ENCODE results near the gene LGALS9.
"Not testable (repeated sequence)": the region's sequence is repeated elsewhere in the genome, so short reads cannot be mapped to it uniquely, and the experiment has no call there.

Gene LGALS9

GRCh38 chr17:27629260-27629659 lies 1.7 kb upstream of the LGALS9 start:
- not testable (repeated sequence) for DNase-seq (ENCODE audit: low read depth in 3 of 3, low spot score in 1 of 3)

- no peak for DNase-seq (ENCODE audit: low read depth in 3 of 3, low spot score in 1 of 3)
These were observed 398 bp downstream of the LGALS9 start for GRCh38 chr17:27631411-27631760.

- DNase-seq (ENCODE audit: low read depth in 3 of 3, low spot score in 1 of 3): no peak
These were observed 1.1 kb downstream of the LGALS9 start for GRCh38 chr17:27631897-27632725.

- not testable (repeated sequence) for DNase-seq (ENCODE audit: low read depth in 3 of 3, low spot score in 1 of 3)
These were observed 1.8 kb downstream of the LGALS9 start for GRCh38 chr17:27632766-27633165.

- DNase-seq (ENCODE audit: low read depth in 3 of 3, low spot score in 1 of 3): no peak
These were observed 2.5 kb downstream of the LGALS9 start for GRCh38 chr17:27633312-27634025.

GRCh38 chr17:27634026-27634335 lies 3.0 kb downstream of the LGALS9 start:
- no peak for DNase-seq (ENCODE audit: low read depth in 3 of 3, low spot score in 1 of 3)

- no peak for DNase-seq (ENCODE audit: low read depth in 3 of 3, low spot score in 1 of 3)
These were observed 3.8 kb downstream of the LGALS9 start for GRCh38 chr17:27634776-27635175.

- no peak for DNase-seq (ENCODE audit: low read depth in 3 of 3, low spot score in 1 of 3)
These were observed 4.4 kb downstream of the LGALS9 start for GRCh38 chr17:27635275-27635823.

GRCh38 chr17:27636005-27636520 lies 5.1 kb downstream of the LGALS9 start:
- DNase-seq (ENCODE audit: low read depth in 3 of 3, low spot score in 1 of 3): not testable (repeated sequence)

GRCh38 chr17:27637818-27638217 lies 6.8 kb downstream of the LGALS9 start:
- not testable (repeated sequence) for DNase-seq (ENCODE audit: low read depth in 3 of 3, low spot score in 1 of 3)

- DNase-seq (ENCODE audit: low read depth in 3 of 3, low spot score in 1 of 3): not testable (repeated sequence)
These were observed 7.5 kb downstream of the LGALS9 start for GRCh38 chr17:27638415-27638914.

- DNase-seq (ENCODE audit: low read depth in 3 of 3, low spot score in 1 of 3): no peak
These were observed 9.8 kb downstream of the LGALS9 start for GRCh38 chr17:27640790-27641189.

GRCh38 chr17:27644586-27644985 lies 13.6 kb downstream of the LGALS9 start:
- DNase-seq (ENCODE audit: low read depth in 3 of 3, low spot score in 1 of 3): no peak

GRCh38 chr17:27645621-27646020 lies 14.6 kb downstream of the LGALS9 start:
- DNase-seq (ENCODE audit: low read depth in 3 of 3, low spot score in 1 of 3): not testable (repeated sequence)

GRCh38 chr17:27646232-27646631 lies 15.2 kb downstream of the LGALS9 start:
- DNase-seq (ENCODE audit: low read depth in 3 of 3, low spot score in 1 of 3): no peak

- DNase-seq (ENCODE audit: low read depth in 3 of 3, low spot score in 1 of 3): no peak
These were observed 16.8 kb downstream of the LGALS9 start for GRCh38 chr17:27647765-27648164.

- not testable (repeated sequence) for DNase-seq (ENCODE audit: low read depth in 3 of 3, low spot score in 1 of 3)
These were observed 18.2 kb downstream of the LGALS9 start for GRCh38 chr17:27649111-27649571.

- no peak for DNase-seq (ENCODE audit: low read depth in 3 of 3, low spot score in 1 of 3)
These were observed 18.9 kb downstream of the LGALS9 start for GRCh38 chr17:27649929-27650328.

- DNase-seq (ENCODE audit: low read depth in 3 of 3, low spot score in 1 of 3): no peak
These were observed 19.8 kb downstream of the LGALS9 start for GRCh38 chr17:27650836-27651235.

GRCh38 chr17:27651411-27652345 lies 20.7 kb downstream of the LGALS9 start:
- peak in 2 of 3 donors; percentile 46 to 66 for DNase-seq (ENCODE audit: low read depth in 3 of 3, low spot score in 1 of 3)

Measured in stimulated activated CD4-positive, alpha-beta T cell treated with anti-CD3 and anti-CD28 coated beads, TNF-alpha, amount 100 ng/mL, for 1 hour (primary cell).